ENCODE results near the gene FLNB.
A peak's percentile ranks its signal among the peaks of the same experiment; 100 is the strongest.

Gene FLNB

DNA sequence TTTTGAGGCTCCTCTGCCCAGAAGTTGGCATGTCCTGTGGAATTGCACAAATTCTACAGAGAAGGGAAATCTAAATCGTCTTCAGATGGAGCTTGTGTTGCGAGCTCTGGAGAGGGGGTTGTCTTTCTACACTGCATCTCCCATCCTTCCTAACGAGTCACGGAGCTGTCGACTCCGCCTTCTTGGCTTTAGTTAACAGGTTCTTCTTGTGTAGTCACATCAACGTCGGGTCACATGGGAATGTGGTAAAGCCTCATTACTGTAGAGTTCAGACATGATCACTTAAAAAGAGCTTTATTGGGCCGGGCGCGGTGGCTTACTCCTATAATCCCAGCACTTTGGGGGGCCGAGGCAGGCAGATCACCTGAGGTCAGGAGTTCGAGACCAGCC, 142.6 kb downstream of the FLNB start:
- CTCF ChIA-PET, result interaction anchor here (0.6 to 0.8 kb wide), 2 partner anchors 17 to 27 kb away, joined by 6 to 10 read pairs; no protein-coding TSS in a partner anchor
- H3K27ac ChIP-seq, result peak overlapping the region; percentile 12; the same call in 1 of the 2 replicates
- DNase-seq (ENCODE audit: low spot score), result no peak
- POLR2A ChIA-PET (ENCODE audit: low non-redundant PET), result no interaction called here
- TF ChIP-seq, protein P1, sequence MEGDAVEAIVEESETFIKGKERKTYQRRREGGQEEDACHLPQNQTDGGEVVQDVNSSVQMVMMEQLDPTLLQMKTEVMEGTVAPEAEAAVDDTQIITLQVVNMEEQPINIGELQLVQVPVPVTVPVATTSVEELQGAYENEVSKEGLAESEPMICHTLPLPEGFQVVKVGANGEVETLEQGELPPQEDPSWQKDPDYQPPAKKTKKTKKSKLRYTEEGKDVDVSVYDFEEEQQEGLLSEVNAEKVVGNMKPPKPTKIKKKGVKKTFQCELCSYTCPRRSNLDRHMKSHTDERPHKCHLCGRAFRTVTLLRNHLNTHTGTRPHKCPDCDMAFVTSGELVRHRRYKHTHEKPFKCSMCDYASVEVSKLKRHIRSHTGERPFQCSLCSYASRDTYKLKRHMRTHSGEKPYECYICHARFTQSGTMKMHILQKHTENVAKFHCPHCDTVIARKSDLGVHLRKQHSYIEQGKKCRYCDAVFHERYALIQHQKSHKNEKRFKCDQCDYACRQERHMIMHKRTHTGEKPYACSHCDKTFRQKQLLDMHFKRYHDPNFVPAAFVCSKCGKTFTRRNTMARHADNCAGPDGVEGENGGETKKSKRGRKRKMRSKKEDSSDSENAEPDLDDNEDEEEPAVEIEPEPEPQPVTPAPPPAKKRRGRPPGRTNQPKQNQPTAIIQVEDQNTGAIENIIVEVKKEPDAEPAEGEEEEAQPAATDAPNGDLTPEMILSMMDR (conservative IDR thresholded peaks at IDR 0.05; ENCODE audit: low read depth), result no peak

DNA sequence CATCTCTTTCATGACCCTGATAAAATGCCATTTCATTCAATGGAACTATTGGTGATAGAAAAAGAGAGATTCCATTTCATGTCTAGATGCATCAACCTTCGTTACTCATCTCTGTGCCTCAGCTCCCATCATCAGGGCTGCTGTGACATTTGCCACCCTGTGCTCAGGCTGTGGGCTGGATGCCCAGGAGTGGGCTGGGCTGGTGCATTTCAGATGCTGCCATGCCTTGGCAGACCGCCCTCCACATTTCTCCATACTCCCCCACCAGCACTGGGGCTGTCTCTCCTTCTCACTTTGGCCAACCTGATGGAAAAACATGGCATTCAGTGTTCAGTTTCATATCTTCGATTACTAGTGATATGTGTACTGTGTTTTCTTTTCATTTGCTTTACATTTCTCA, 143.4 kb downstream of the FLNB start:
- POLR2A ChIA-PET (ENCODE audit: low non-redundant PET), result no interaction called here
- TF ChIP-seq, protein P1 (conservative IDR thresholded peaks at IDR 0.05; ENCODE audit: low read depth), result no peak
- CTCF ChIA-PET, result no interaction called here
- DNase-seq (ENCODE audit: low spot score), result no peak
- H3K27ac ChIP-seq, result 0 out of 2 replicates have a peak overlapping the region, but pooled peaks have one; percentile 12

DNA sequence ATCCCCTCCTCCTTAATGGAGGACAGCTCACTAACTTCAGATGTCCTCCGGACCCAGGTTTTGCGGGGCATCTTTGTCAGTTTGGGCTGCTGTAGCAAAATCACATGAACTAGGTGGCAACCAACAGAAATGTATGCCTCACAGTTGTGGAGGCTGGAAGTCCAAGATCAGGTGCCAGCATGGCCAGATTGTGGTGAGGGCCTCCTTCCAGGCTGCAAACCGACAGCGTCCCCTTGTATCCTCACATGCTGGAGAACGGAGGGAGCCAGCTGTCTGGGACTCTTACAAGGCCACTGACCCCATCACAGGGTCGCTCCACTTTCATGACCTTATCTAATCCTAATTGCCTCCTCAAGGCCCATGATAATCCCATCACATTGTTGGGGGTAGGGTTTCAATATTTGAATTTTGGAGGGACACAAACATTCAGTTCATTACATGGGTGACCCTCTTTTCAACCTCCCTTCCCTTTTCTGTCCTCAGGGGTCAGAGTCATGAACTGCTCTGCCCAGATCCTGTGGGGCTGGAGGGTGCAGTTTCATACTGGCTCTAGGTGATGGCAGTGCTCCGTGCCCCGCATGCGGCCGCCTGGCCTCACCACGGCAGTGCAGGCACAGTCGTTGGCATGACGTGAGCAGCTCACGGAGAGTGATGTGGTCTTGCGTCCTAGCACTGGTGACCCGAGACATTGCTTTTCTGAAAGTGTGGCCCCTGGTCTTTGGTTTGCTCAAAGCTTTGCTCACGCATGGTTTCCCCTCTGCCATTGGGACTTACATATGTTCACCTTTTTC, 144.2 kb downstream of the FLNB start:
- CTCF ChIA-PET, result interaction anchor here (0.5 to 0.6 kb wide), 2 partner anchors 99 to 214 kb away, joined by 4 read pairs; no protein-coding TSS in a partner anchor
- POLR2A ChIA-PET (ENCODE audit: low non-redundant PET), result no interaction called here
- no peak for DNase-seq (ENCODE audit: low spot score)
- H3K27ac ChIP-seq, result 0 out of 2 replicates have a peak overlapping the region, but pooled peaks have one; percentile 10
- TF ChIP-seq, protein P1 (conservative IDR thresholded peaks at IDR 0.05; ENCODE audit: low read depth), result no peak

DNA sequence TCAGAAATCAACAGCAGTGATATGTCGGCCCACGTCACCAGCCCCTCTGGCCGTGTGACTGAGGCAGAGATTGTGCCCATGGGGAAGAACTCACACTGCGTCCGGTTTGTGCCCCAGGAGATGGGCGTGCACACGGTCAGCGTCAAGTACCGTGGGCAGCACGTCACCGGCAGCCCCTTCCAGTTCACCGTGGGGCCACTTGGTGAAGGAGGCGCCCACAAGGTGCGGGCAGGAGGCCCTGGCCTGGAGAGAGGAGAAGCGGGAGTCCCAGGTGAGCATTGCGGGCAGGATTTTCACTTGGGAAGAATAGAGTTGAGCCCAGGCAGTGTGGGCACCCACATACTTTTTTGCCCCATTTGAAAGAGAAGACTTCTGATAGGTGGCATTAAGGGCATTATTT, 145.1 kb downstream of the FLNB start:
- DNase-seq (ENCODE audit: low spot score), result no peak
- H3K27ac ChIP-seq, result peak overlapping the region; percentile 10; the same call in 1 of the 2 replicates
- ChIA-PET POLR2A (ENCODE audit: low non-redundant PET) (no interaction called here), CTCF (interaction anchor here (0.6 kb wide), 1 partner anchor 100 kb away, joined by 4 read pairs; no protein-coding TSS in a partner anchor)
- TF ChIP-seq, protein P1 (conservative IDR thresholded peaks at IDR 0.05; ENCODE audit: low read depth), result no peak

DNA sequence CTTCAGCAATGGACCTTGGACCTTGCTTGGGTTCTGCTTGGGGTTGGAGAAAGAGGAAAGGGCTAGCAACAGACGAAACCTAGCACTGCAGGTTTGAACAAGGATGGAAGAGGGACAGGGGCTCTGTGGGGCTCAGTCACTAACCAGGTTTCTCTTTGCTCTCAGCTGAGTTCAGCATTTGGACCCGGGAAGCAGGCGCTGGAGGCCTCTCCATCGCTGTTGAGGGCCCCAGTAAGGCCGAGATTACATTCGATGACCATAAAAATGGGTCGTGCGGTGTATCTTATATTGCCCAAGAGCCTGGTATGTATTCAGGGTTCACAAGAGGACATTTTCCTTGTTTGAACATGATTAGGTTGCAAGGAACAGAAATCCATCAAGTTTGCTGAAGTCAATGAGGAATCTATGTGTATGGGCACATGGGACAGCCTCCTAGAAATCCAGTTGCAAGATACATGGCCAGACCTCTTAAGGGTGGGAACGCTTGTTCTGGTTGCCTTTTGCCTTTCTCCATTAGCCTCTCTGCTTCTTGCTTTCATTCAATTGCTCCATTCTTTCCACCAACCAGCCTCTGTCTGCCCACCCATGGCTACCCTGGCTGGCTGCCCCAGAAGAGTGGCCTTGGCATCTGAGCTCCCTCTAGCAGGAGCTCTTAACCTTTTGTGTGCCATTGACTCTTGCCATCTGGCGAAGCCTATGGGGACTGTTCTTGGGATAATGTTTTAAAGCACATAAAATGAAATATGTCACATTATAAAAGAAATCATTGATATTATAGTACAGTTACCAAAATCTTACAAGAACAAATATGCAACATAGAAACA, 146.6 kb downstream of the FLNB start:
- TF ChIP-seq, protein P1 (conservative IDR thresholded peaks at IDR 0.05; ENCODE audit: low read depth), result no peak
- ChIA-PET CTCF (no interaction called here), POLR2A (ENCODE audit: low non-redundant PET) (no interaction called here)
- DNase-seq (ENCODE audit: low spot score), result no peak
- H3K27ac ChIP-seq, result 0 out of 2 replicates have a peak overlapping the region, but pooled peaks have one; percentile 4

DNA sequence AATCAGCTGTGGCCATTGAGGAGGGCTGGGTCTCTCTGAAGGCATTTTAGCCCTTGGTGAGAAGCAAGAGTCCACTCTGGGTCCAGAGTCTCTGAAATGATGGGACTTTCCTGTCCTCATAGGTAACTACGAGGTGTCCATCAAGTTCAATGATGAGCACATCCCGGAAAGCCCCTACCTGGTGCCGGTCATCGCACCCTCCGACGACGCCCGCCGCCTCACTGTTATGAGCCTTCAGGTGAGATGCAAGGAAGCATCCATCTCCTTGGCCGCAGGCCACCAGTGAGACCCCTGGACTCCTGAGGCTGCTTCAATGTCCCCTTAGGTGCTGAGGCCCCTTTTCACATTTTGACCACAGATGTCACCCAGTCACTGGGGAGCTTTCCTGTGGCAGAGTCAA, 147.6 kb downstream of the FLNB start:
- TF ChIP-seq, protein P1 (conservative IDR thresholded peaks at IDR 0.05; ENCODE audit: low read depth), result no peak
- CTCF ChIA-PET, result no interaction called here
- 0 out of 2 replicates have a peak overlapping the region, but pooled peaks have one; percentile 8 for H3K27ac ChIP-seq
- no peak for DNase-seq (ENCODE audit: low spot score)
- POLR2A ChIA-PET (ENCODE audit: low non-redundant PET), result no interaction called here
